ENCODE measurements around the gene RNF215.

RNF215 gene

DNA sequence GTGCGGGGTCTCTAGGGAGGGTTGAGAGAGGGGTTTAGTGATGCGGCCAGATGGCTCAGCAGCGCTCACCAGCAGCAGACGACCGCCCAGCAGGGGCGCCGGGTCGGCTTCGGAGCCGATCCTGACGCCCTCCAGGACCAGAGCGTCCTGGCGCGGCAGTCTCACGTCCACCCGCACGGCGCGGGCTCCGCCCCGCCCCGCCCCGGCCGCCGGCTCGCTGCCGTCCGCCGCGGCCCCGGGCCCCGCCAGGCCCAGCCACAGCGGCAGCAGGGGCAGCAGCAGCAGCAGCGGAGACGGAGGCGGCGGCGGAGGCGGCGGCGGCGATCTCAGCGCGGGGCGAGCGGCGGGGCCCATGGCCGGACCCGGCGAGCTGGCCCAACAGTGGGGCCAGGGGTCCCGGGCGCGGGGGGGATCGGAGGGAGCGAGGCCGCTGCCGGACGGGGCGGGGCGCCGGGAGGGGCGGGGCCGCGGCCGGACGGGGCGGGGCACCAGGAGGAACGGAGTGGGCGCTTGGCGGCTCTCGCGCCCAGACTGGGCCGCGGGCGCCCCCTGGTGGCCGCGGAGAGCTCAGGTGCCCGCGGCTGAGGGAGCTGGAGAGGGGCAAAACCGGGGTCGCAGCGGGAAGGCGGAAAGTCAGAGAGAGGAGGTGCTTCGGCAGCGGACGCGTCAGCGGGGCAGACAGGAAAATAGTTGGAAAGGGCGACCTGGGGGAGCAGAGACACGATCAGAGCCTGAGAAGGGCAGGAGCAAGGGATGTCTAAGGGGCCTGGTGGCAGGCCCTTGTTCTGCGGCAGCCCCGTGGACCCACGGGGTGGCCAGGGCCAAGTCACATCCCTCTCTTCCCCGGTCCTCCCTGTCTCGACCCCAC, at the start of gene RNF215:
Gene RNF215 (minus strand): TSS at position 452 of the 868 bp plus-strand sequence. CDS start 98 bp downstream, at position 354.
- peak; percentile 89 for DNase-seq (ENCODE audit: low spot score)

DNA sequence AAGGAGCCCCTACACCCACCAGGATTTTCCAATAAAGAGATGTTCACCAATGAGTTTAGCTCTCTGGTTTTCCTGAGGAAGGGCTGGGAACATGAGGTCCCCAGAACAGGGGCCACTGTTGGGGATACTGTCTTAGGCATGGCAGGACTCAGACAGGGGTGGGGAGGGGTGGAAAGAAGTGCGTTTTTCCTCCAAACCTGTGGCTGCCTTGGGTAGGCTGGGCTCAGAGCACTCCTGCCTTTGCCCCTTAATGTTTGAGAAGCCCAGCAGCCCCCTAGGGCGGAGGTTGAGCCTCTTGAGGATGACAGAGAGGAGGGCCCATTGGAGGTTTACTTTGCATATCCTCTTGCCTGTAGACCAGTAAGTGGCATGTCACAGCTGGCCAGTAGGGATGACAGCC, 49.0 kb upstream of the RNF215 start:
- no peak for DNase-seq (ENCODE audit: low spot score)

DNA sequence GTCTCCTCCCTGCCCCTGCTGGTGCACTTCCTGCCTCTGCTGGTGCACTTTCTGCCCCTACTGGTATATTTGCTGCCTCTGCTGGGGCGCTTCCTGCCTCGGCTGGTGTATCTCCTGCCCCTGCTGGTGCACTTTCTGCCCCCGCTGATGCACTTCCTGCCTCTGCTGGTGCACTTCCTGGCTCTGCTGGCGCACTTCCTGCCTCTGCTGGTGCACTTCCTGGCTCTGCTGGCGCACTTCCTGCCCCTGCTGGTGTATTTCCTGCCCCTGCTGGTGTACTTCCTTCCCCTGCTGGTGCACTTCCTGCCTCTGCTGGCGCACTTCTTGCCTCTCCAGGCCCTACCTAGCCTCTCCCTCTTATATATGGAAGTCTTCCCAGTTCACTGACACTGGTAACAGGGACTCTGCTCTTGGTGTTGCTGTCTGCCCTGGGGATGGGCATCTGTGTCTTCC, 48.5 kb upstream of the RNF215 start:
- no peak for DNase-seq (ENCODE audit: low spot score)

DNA sequence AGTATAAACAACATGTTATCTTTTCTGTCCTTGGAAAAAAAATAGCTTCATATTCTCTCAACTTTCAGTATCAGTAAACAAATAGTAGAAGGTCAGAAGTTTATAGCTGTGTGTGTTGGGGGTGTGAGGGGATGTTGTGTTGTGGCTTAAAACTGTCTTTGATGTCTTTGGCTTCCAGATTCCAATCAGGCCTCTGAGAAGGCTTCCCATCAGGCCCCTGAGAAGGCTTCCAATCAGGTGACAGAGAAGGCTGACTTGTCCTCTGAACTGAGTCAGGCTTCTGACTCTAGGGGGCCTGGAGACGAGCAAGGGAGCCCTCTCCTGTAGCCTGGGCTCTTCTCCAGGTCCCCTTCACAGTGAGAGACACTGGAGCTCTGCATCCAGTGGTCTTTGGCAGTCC, 47.6 kb upstream of the RNF215 start:
- DNase-seq (ENCODE audit: low spot score), result no peak

DNA sequence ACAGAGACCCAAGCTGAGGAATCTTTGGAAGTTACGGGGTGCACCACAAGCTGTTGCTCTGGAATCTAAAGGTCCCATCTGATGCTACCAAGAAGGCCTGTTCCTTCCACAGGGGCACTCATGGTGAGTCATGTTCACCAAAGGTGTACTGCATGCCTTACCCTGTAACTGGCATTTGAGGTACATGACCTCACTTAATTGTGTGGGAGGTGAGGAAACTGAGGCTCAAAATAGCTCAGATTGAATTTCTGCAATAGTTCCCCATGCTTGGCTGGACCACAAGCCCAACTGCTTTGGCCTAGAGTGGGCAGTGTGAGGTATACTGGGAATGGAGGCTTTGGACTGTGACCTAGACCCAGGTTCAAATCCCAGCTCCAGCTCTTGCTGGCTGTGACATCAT, 46.6 kb upstream of the RNF215 start:
- no peak for DNase-seq (ENCODE audit: low spot score)

DNA sequence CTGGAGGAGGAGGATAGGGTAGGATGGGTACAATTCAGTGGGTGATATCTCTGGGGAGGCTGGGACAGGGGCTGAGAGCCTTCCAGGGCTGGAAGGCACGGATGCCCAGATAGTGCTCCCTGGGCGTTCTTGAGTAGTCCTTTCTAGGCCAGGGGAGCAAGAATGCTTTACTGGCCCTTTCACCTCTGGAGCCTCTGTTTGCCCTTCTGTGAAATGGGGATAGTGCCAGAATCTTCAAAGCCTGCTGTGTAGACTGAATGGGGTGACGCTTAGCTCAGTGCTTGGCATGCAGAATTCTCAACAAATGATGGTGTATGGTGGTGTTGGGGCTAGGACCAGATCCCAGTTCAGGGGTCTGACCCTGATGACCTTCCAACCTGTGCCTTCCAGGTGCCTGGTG, 46.0 kb upstream of the RNF215 start:
- DNase-seq (ENCODE audit: low spot score), result no peak

DNA sequence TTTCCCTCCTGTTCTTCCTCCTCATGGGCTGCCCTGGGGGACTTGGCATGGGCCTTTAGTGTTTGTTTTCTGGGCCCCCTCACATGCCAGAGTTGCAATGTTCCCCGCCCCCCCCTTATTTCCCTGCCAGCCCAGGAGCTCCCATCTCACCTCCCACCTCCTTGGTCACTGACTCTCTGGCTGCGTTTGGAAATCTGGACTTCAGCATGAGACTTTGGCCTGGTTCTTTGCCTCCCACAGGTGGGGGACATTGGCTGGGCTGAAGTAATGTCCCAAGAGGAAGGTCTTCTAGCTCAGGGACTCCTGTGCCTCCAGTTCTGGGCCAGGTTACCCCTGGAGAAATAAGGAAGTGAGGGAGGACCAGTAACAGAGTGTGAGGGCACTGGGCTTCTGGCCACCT, 45.3 kb upstream of the RNF215 start:
- no peak for DNase-seq (ENCODE audit: low spot score)

DNA sequence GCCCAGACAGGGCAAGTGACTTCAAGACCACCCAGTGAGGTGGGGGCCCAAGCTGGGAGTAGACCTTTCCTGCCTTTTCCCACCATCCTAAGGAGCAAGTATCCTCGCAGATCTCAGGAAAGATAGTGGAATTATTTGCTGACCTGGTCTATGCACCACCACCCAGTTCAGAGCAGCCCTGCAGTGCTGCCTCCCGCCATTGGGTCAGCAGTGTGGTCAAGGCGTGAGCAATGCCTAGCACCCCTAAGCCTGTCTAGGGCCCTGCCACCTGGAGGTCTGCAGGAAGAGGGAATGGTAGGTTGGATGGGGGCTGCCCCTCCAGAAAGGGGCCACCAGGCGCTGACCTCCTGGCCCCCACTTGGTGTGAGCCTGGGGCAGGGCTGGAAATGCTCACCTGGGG, 44.9 kb upstream of the RNF215 start:
- DNase-seq (ENCODE audit: low spot score), result no peak

DNA sequence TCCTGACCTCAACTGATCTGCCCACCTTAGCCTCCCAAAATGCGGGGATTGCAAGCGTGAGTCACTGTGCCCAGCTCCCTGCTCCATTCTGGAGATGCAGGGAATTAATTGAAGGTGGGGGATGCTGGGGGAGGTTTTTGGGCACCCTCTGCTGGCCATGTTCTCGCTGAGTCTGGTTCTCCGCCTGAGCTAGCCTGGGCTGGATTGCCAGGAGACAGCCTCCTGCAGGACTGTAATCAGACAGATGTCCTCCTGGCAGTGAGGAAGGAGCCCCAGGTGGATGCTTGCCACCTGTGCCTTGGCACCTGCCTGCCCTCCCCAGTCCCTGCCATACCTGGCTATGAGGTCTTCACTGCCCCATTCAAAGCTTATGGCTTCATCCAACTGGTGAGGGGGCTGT, 43.7 kb upstream of the RNF215 start:
- no peak for DNase-seq (ENCODE audit: low spot score)

DNA sequence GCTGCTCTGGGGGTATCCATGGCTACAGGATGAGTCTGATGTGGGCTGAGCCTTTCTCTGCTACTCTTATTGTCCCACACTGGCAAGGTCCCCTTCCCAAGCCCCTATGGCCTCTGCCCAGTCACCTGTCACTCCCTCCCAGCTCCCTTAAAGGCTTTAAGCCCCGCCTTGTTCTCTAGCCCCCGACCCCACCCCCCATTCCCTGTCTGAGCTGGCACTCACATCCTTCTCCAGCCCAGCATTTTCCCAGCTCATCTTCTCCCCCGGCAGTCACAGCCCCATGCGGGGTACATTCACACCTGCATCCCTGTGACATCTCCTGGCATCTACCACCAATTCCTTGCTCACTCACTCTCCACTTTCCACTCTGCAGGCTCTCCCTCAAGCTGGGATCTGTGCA, 42.7 kb upstream of the RNF215 start:
- no peak for DNase-seq (ENCODE audit: low spot score)

DNA sequence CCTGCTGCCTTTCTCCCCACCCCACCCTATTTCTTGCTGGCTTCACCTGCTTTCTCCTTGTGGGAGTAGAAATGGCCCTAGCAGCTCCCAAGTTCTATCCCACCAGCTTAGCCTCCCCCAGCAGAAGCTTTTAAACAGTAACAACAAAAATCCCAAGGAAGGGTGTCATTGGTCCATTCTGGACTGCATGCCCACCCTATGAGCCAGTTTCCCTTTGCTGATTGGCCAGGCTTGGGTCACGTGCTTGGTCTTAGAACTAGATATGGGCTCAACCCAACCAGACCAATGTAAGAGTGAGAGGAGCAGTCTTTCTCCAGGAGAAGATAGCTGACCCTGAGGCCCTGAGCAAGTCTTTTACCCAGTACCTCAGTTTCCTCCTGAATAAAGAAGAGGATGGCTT, 40.7 kb upstream of the RNF215 start:
- no peak for DNase-seq (ENCODE audit: low spot score)

DNA sequence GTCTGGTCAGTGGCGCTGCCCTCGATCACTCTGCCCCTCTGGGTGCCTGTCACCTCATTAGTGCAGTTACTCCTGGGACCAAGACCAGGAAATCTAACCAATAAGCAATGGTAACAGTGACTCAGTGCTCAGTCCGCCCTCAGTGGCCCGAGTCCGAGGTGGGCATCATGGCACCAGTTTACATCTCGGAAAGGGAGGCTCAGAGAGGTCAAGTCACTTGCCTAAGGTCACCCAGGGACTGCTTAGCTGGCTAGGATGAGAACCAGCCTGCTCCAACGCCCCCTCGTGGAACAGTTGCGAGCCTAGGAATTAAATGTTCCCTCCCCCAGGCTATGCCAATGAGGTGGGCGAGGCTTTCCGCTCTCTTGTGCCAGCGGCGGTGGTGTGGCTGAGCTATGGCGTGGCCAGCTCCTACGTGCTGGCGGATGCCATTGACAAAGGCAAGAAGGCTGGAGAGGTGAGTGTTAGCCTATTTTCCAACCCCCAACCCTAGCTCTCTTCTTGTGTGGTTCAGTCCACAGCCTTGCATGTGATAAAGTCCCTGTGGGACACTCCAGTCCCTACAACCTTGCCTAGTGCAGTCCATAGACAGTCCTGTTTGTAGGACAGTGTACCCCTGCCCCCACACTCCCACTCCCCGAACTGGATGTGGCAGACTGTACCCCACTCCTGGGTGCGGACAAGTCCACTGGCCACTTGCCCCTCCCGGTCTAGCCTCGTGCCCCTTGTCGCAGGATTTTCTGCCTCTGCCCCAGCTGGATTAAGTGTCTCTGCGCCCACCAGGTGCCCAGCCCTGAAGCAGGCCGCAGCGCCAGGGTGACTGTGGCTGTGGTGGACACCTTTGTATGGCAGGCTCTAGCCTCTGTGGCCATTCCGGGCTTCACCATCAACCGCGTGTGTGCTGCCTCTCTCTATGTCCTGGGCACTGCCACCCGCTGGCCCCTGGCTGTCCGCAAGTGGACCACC, 39.5 kb upstream of the RNF215 start:
- DNase-seq (ENCODE audit: low spot score), result peak; percentile 97

DNA sequence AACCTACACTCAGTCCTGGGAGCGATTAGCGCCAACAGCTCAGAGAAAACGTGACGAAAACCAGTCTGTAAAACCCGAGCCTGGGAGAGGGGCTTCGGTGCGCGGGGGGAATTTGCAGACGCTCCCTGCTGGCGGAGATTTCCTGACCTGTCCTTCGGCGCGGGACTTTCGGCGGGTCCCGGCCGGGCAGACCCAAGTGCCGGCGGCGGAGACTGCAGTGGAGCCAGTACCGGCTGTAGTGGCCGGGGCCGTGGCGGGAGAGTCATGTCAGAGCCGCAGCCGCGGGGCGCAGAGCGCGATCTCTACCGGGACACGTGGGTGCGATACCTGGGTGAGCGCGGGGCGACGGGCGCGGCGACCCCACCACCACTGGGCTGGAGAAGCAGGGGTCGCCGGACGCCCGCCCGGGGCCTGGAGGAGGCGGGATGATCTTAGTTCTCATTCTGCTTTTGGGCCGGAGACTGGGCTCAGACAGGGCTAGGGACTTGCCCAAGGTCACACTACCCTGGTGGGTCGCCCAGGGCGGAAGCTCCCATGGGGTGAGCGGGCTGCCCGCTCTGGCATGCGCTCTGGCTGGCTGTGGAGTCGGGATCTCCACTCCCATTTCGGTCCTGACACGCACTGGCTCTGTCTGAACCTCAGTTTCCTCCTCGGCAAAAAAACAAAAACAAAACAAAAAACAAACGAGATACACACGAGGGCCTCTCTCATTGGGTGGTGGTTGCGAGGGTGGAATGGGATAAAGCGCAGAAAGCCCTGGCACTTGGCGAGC, 38.6 kb upstream of the RNF215 start, which contains the start of gene MTFP1:
Gene MTFP1 (plus strand): TSS at position 153 of the 772 bp plus-strand sequence. CDS start 112 bp downstream, at position 265.
- peak; percentile 68 for DNase-seq (ENCODE audit: low spot score)

DNA sequence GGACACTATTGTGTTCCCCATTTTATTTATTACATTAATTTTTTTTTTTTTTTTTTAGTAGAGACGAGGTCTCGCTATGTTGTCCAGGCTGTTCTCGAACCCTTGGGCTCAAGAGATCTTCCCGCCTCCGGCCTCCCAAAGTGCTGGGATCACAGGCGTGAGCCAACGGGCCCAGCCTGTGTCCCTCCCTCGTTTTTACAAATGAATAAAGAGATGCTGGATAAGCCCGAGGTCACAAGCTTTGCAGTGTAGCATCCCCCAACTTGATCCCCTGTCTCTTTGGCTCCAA, 38.1 kb upstream of the RNF215 start:
- DNase-seq (ENCODE audit: low spot score), result no peak

DNA sequence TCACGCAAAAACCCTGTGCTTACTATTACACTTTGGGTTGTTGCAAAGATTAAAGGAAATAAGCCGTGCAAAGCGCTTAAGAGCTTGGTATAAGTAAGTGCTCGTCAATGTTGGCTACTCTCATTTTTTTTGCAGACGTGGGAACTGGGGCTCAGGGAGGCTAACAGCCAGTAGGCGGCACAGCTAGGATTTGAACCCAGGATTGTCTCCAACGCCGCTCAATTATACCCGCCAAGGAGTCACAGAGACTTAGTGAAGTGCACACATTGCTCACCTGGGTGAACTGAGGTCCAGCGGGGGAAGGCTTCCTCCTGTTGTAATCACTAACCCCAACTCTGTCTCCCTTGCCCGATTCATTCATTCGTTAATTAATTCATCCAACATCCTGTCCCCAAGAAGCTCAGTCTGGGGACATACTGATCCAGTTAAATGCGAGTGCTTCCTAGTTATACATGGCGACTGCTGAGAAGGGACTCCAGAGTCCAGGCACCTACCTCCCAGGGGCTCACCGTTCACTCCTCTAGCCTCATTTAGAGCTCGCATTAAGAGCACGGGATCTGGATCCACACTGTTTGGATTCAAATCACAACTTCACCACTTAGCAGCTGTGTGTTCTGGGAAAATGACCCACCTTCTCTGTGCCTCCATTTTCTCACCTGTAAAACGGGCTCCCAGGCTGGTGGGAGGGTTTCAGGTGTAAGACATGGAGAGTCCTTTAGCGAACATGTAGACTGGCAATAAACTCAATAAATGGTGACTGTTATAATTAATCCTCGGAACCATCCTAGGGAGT, 37.5 kb upstream of the RNF215 start:
- DNase-seq (ENCODE audit: low spot score), result no peak

DNA sequence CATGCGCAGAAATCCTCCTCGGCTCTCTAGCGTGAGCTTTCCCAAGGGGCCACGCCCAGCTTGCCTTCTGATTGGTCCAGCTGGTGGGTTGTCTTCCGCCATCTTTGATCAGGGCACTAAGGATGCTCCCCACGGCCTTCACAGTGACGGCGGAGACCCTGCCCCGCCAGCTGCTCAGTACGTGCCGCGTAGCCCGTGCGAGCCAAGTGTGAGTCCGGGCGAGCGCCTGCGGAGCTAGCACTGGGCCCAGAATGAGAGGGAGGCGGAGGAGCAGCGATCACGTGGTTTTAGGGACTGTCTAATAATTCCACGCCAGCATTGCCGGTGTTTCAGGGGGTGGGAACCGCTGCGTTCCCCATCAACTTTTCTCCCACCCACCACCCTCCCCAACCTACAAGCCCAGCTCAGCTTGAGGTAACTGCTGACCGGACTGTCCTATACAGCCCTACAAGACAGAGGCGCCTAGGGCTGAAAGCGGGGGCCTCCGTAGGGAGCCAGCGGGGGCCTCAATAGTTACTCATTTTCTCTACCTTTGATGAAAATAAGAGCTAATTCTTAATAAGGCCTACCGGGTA, 36.8 kb upstream of the RNF215 start:
- peak; percentile 100 for DNase-seq (ENCODE audit: low spot score)

DNA sequence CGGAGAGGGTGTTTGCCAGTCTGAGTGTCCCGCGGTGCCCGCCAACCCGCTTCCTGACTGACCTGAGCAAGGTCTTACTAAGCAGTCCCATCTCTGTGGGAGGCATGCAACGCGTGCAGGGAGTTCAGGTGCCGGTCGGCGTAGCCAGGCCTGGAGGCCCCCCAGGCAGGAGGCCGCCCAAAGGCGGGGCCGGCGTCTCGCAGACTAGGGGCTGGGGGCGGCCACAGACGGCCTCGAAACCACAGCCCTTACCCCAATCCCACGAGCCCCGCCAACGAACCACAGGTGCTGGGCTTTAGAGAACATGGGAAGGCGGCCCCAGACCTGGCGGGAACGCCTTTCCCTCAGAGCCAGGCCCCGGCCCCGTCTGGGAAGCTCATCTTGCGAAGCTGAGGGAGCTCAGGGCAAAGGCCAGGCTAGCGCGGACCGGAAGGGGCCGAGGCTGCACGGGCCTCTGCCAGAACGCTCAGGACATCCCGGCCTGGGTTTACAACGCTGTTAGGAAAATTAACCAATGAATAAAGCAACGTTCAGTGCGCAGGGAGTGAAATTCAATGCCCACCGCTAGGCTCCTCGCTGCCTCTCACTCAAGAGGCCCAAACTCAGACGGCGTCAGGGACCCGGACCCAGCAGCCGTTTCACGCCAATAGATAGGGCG, 36.2 kb upstream of the RNF215 start:
- no peak for DNase-seq (ENCODE audit: low spot score)

DNA sequence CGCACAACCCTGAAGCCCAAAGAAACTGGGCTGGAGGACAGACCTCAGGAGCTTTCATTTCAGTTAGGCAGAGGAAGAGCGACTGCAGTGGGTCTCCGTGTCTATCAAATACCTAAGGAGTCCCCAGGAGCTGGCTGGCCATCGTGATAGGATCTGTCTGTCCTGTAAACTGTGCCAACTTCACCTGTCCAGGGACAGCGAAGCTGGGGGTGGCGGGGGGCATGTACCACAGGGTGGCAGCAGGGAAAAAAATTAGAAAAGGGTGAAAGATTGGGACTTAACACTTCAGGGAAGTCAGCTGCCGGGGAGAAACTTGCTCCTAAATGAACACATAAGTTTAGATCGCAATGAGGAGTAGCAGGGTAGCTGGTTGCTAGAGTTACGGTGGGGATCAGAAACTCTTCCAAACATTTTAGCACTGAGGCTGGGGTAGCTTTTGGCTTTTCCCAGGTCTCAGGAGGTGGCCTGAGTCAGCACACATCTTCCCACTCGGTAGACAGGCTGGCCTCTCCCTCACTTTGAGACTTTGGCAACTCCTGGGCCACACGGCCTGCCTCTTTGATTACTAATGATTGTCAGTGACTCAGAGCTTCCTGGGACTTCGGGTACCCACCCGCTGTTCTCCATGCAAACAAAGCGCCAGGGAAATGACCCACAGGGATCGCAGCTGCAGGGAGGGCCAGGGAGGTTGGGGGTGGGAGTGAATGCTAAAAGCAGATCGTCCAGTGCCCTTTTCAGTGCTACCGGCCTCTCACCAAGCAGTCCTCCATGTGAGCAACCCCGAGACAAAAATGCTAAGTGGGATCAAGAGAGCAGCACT, 35.5 kb upstream of the RNF215 start:
- peak; percentile 81 for DNase-seq (ENCODE audit: low spot score)

DNA sequence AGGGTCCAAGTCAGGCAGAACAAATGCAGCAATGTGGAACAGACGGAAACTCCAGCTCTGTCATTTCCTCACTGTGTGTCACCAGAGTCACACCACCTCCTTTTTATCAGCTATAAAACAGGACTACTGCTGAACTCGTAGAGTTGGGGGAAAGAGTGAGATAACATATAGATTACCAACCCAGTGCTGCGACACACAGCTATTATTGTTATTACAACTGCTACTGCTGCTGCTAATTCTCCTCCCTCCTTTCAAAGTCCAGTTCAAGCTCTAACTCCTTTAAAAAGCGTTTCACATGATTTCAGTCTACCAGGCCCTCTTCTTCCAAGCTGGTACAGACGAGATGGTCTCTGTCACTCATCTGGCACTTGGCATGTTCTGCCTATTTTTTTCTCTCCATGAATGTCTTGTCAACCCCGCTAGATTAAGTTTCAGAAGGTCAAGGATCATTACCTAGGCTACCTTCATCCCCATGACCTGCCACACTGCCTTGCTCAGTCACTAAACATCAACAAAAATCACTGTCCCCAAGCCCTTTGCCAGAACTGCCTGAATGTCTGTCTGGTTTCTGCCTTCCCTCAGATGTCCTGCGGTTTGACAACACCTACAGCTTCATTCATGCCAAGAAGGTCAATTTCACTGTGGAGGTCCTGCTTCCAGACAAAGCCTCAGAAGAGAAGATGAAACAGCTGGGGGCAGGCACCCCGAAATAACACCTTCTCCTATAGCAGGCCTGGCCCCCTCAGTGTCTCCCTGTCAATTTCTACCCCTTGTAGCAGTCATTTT, 34.7 kb upstream of the RNF215 start:
- no peak for DNase-seq (ENCODE audit: low spot score)

All from COLO829 (cell line).